Kidney epithelial cell (primary cell): ENCODE measurements around the gene CYP4V2. TPM values are rescaled to one million over a fixed set of nuclear protein-coding genes. Genes with fewer than 3 reads are reported as not detected.
A peak's percentile ranks its signal among the peaks of the same experiment; 100 is the strongest.

ENCODE experiments used
- DNase-seq: peaks from one replicate; pipeline ENCODE4 v3.0.0-alpha.2; 2010; ENCODE audit warnings: low read depth
- H3K27me3 ChIP-seq: 2 replicates; pipeline ENCODE4 v1.6.0; 2011; ENCODE audit warnings: low read length; ENCODE audit not compliant: control insufficient read depth, insufficient read depth
- H3K36me3 ChIP-seq: 2 replicates; pipeline ENCODE4 v1.5.1; 2011; ENCODE audit warnings: low read length; ENCODE audit not compliant: control insufficient read depth, insufficient read depth
- H3K4me3 ChIP-seq: 2 replicates; pipeline ENCODE4 v1.5.1; 2011; ENCODE audit warnings: low read depth, mild to moderate bottlenecking, control low read depth, low read length
- total RNA-seq: library from RNA; depleted of rRNA; stranded (reverse); fragments of >200 nt; gene quantifications from 2 replicates; pipeline ENCODE4 v1.2.3, GENCODE V29; 2015
- TF ChIP-seq, protein P1 (sequence below): IDR thresholded peaks from 2 replicates; pipeline ENCODE4 v1.5.1; 2011; ENCODE audit warnings: mild to moderate bottlenecking, moderate library complexity, low read length, control low read depth, inconsistent platforms; ENCODE audit not compliant: insufficient read depth, poor library complexity, severe bottlenecking

Gene CYP4V2
- total RNA-seq, 1 donor from 2014 or later: 30.2 TPM

DNA sequence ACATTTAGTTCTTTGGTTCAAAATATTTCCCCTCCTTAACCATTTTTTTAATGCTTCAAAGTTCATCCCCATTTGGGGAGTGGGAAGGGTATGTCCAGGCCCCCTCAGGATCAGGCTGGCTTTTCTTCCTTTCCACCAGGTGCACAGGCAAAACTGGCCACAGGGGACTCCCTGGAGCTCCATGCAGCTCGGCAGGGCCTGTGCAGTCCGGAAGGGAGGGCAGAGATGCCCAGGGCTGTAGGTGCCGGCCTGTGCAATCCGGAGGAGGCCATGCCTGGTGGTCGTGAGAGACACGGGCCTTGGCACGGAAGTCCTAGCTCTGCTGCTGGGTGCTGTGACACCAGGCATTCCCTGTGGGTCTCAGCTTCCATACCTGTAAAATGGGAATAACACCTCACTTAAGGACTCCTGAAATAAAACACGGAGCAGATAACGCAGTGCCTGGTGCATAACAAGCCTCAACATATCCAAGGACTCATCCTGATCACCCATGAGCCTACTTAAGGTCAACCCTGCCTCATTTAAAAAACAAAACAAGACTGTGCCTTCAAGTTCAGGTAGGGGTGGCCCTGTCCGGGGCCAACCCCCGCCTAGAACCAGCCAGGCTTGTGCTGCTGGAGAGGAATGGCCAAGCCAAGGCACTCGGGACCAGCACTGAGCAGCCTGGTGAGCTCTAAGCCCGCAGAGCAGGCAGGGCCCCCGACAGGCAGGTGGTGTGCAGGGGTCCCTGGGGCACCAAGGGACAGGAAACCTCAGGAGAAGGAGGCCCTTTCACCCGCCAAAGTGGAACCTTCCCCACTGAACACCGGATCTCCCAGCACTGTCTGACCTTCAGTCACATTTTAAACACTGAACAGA is 21.2 kb upstream of the CYP4V2 start:
- TF ChIP-seq, protein P1, sequence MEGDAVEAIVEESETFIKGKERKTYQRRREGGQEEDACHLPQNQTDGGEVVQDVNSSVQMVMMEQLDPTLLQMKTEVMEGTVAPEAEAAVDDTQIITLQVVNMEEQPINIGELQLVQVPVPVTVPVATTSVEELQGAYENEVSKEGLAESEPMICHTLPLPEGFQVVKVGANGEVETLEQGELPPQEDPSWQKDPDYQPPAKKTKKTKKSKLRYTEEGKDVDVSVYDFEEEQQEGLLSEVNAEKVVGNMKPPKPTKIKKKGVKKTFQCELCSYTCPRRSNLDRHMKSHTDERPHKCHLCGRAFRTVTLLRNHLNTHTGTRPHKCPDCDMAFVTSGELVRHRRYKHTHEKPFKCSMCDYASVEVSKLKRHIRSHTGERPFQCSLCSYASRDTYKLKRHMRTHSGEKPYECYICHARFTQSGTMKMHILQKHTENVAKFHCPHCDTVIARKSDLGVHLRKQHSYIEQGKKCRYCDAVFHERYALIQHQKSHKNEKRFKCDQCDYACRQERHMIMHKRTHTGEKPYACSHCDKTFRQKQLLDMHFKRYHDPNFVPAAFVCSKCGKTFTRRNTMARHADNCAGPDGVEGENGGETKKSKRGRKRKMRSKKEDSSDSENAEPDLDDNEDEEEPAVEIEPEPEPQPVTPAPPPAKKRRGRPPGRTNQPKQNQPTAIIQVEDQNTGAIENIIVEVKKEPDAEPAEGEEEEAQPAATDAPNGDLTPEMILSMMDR: peak; percentile 19
- Histone ChIP-seq H3K27me3 (no peaks in the 10 kb centered on the region), H3K36me3 (no peaks in the 10 kb centered on the region), H3K4me3 (no peak overlapping the region)
- no peak for DNase-seq

DNA sequence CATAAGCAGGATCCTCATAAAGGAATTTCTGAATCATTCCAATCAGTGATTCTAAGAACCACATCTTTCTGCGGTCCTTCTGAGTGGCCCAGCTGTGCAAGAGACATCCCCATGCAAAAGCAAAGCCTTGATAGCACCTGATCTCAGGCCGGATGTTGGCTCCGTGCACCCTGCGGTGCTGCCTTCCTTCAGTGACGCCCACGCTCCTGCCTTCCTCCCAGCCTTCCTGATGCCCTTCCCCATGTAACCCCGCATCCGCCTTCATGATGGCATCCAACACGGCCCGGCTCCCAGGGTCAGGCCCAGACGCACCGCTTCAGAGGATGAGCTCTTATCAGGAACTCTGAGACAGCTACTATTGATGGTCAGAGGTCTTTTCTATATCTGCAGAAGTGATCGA is 20.4 kb upstream of the CYP4V2 start:
- Histone ChIP-seq H3K36me3 (no peaks in the 10 kb centered on the region), H3K4me3 (no peak overlapping the region), H3K27me3 (no peaks in the 10 kb centered on the region)
- DNase-seq: no peak
- TF ChIP-seq, protein P1: no peak

DNA sequence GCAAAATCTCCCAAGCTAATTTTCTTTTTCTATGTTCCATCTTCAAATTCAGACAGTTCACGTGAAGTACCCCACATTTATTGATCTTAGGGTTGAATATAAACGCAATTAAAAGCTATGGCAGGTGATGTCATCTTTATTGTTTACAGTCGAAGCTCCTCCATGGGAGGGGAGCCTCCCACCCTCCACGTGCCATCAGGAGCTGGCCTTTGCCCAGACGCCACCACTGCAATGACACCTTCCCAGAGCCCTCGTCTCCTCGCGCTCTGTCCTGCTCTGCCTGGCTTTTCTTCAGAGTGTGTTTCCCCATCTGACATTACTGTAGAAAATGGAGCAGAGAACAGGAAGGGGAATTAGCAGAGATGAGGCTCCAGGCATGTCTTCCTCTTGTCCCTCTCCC is 18.8 kb upstream of the CYP4V2 start:
- DNase-seq: no peak
- Histone ChIP-seq H3K36me3 (no peaks in the 10 kb centered on the region), H3K27me3 (no peaks in the 10 kb centered on the region), H3K4me3 (no peak overlapping the region)
- TF ChIP-seq, protein P1: no peak

DNA sequence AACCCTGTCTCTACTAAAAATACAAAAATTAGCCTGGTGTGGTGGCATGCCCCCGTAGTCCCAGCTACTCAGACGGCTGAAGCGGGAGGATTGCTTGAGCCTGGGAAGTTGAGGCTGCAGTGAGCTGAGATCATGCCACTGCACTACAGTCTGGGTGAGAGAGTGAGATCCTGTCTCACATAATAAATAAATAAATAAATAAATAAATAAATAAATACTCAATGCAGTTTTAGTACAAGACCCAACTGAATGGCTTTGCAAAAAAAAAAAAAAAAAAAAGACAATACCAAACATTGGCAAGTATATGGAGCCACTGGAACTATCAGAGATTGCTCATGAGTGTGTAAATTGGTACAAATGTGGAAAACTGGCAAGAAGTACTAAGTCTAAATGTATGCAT is 3.3 kb upstream of the CYP4V2 start:
- Histone ChIP-seq H3K4me3 (no peak overlapping the region), H3K27me3 (no peaks in the 10 kb centered on the region), H3K36me3 (no peaks in the 10 kb centered on the region)
- DNase-seq: no peak
- TF ChIP-seq, protein P1: no peak

DNA sequence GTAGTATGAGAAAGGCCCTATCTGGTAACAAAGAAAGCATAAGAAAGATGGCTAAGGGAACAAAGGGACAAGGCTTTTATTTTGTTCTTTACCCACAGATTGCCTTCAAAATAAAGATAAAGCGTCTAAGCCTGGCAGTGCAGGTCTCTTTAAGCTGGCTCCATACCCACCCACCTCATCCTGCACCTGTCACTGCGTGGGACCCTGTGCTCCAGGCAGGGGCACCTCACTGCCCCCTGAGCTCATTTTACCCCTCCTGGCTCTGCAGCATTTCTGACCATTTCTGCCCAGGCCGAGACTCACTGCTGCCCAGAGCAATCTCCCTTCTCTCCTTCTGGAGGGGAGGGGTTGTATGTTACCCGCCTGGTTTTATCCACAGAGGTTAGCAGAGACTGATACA is 1.7 kb upstream of the CYP4V2 start:
- Histone ChIP-seq H3K4me3 (no peak overlapping the region), H3K27me3 (no peaks in the 10 kb centered on the region), H3K36me3 (no peaks in the 10 kb centered on the region)
- no peak for DNase-seq
- TF ChIP-seq, protein P1: no peak
